GM12878 (cell line): Measurements from ENCODE around the gene C5. TPM values are rescaled to one million over a fixed set of nuclear protein-coding genes. Genes with fewer than 3 reads are reported as not detected.

Source experiments
- ATAC-seq: fragments of 200-7000 bp; cut with Tn5 transposase; 3 replicates; pipeline ENCODE4 v1.9.1; 2020; ENCODE audit warnings: mild to moderate bottlenecking, moderate library complexity
- BruUV-seq: library from RNA; stranded (reverse); fragments of 400-500 nt; replicated peaks from 2 replicates; lab custom pipeline; 2021; lab: Mats Ljungman, UMichigan
- CTCF ChIA-PET: fragments of 300-600 bp; sonication (Branson Sonifier 250); formaldehyde crosslinking; extraction: SDS; loops from one replicate; lab custom pipeline; 2021; ENCODE audit warnings: inconsistent platforms; lab: Yijun Ruan, JAX
- POLR2A ChIA-PET: fragments of 350-600 bp; formaldehyde crosslinking; extraction: SDS; loops from one replicate; lab custom pipeline; 2021; ENCODE audit warnings: inconsistent platforms; lab: Charles Lee
- RAD21 ChIA-PET: fragments of 300-600 bp; sonication (Branson Sonifier 250); formaldehyde crosslinking; loops from one replicate; lab custom pipeline; 2023; ENCODE audit warnings: antibody characterized with exemption; ENCODE audit not compliant: unreplicated experiment; lab: Charles Lee
- SMC1A ChIA-PET: fragments of 300-600 bp; sonication (Branson Sonifier 250); formaldehyde crosslinking; loops from one replicate; lab custom pipeline; 2023; ENCODE audit not compliant: unreplicated experiment, uncharacterized antibody; lab: Charles Lee
- DNase-seq: peaks from one replicate; pipeline ENCODE4 v3.0.0-alpha.2; 2011; ENCODE audit warnings: low read depth, low spot score
- FAIRE-seq: peaks from 3 replicates; lab custom pipeline; 2011; peaks lifted over from hg19 to GRCh38; lab: Jason Lieb, UNC
- H2AFZ ChIP-seq: 2 replicates; pipeline ENCODE4 v1.6.0; 2011; ENCODE audit warnings: low read depth, low read length, control low read depth; ENCODE audit not compliant: control insufficient read depth
- H3K27ac ChIP-seq: 2 replicates; pipeline ENCODE4 v1.5.1; 2011; ENCODE audit warnings: control low read depth; ENCODE audit not compliant: control insufficient read depth, insufficient read depth
- H3K27me3 ChIP-seq, 2 experiments: replicated peaks in 1 of 2; 2 replicates each; pipeline versions ENCODE4 v1.6.0 to v1.6.1; 2011; ENCODE audit warnings: low read length in 1 of 2; ENCODE audit not compliant: control insufficient read depth in 2 of 2, insufficient read depth in 2 of 2
- H3K36me3 ChIP-seq, 2 experiments: 2 replicates each; pipeline ENCODE4 v1.5.1; 2011; ENCODE audit warnings: low read length in 1 of 2; ENCODE audit not compliant: control insufficient read depth in 2 of 2, insufficient read depth in 2 of 2
- H3K4me1 ChIP-seq: 2 replicates; pipeline ENCODE4 v1.6.1; 2011; ENCODE audit warnings: mild to moderate bottlenecking, low read length, moderate library complexity, mixed read lengths; ENCODE audit not compliant: control insufficient read depth, insufficient read depth
- H3K4me2 ChIP-seq: 2 replicates; pipeline ENCODE4 v1.6.0; 2011; ENCODE audit warnings: control low read depth; ENCODE audit not compliant: control insufficient read depth, insufficient read depth
- H3K4me3 ChIP-seq: fragments of 200-600 bp; sonication (generic); 2 replicates; pipeline ENCODE4 v1.5.1; 2016
- H3K79me2 ChIP-seq: 2 replicates; pipeline ENCODE4 v1.6.0; 2011; ENCODE audit warnings: low read length; ENCODE audit not compliant: control insufficient read depth, insufficient read depth
- H3K9ac ChIP-seq: 2 replicates; pipeline ENCODE4 v1.8.0; 2011; ENCODE audit warnings: low read length, control low read depth, mixed read lengths; ENCODE audit not compliant: control insufficient read depth, insufficient read depth
- H3K9me3 ChIP-seq: replicated peaks from 3 replicates; pipeline ENCODE4 v1.5.1; 2011; ENCODE audit warnings: mild to moderate bottlenecking, low read length; ENCODE audit not compliant: control insufficient read depth, insufficient read depth
- H4K20me1 ChIP-seq: 2 replicates; pipeline ENCODE4 v1.6.0; 2011; ENCODE audit not compliant: control insufficient read depth, insufficient read depth
- CREB1 ChIP-seq: IDR thresholded peaks from 2 replicates; pipeline ENCODE4 v1.6.1; 2012; ENCODE audit warnings: low read depth, mild to moderate bottlenecking, inconsistent platforms
- FOS ChIP-seq: IDR thresholded peaks from 3 replicates; pipeline ENCODE4 v1.6.1; 2011; ENCODE audit warnings: borderline replicate concordance; ENCODE audit not compliant: insufficient read length; ENCODE audit errors: extremely low read depth
- GABPA ChIP-seq: IDR thresholded peaks from 2 replicates; pipeline ENCODE4 v1.6.1; 2014; ENCODE audit warnings: antibody characterized with exemption, low read depth, mild to moderate bottlenecking, inconsistent platforms
- GATAD2B ChIP-seq: fragments of 450-650 bp; conservative IDR thresholded peaks from 2 replicates; pipeline ENCODE4 v1.6.1; 2017; ENCODE audit warnings: low read depth, mild to moderate bottlenecking, moderate library complexity
- LARP7 ChIP-seq: fragments of 450-650 bp; IDR thresholded peaks from 2 replicates; pipeline ENCODE4 v1.6.1; 2017; ENCODE audit warnings: mild to moderate bottlenecking
- PML ChIP-seq: IDR thresholded peaks from 2 replicates; pipeline ENCODE4 v1.6.1; 2012; ENCODE audit warnings: low read length, inconsistent platforms
- POLR2A ChIP-seq: IDR thresholded peaks from 2 replicates; pipeline ENCODE4 v1.6.1; 2011; ENCODE audit warnings: low read depth, mild to moderate bottlenecking, low read length
- POLR2AphosphoS2 ChIP-seq: IDR thresholded peaks from 2 replicates; pipeline ENCODE4 v1.6.1; 2011; ENCODE audit warnings: low read depth, mild to moderate bottlenecking, low read length, improper control_type of control experiment, moderate library complexity
- RAD21 ChIP-seq: IDR thresholded peaks from 2 replicates; pipeline ENCODE4 v1.6.1; 2011; ENCODE audit warnings: mild to moderate bottlenecking, low read depth, low read length, moderate library complexity; ENCODE audit not compliant: insufficient read depth
- RAD51 ChIP-seq: fragments of 450-650 bp; IDR thresholded peaks from 2 replicates; pipeline ENCODE4 v1.6.1; 2016; ENCODE audit warnings: moderate library complexity, mild to moderate bottlenecking, inconsistent platforms
- RFX5 ChIP-seq: IDR thresholded peaks from 2 replicates; pipeline ENCODE4 v1.6.1; 2011; ENCODE audit warnings: low read depth, low read length, improper control_type of control experiment
- SP1 ChIP-seq: IDR thresholded peaks from one replicate; pipeline ENCODE4 v1.6.1; 2011; ENCODE audit warnings: low read depth, low read length
- TAF1 ChIP-seq: IDR thresholded peaks from 2 replicates; pipeline ENCODE4 v1.6.1; 2011; ENCODE audit warnings: mild to moderate bottlenecking, low read depth, low read length, borderline replicate concordance
- ZNF217 ChIP-seq: fragments of 450-650 bp; IDR thresholded peaks from 2 replicates; pipeline ENCODE4 v1.6.1; 2017; ENCODE audit warnings: antibody characterized with exemption, mild to moderate bottlenecking
- WGBS: methylation state at CpG from one replicate; pipeline ENCODE4 v1.1.6; 2016; ENCODE audit warnings: low lambda C conversion rate; ENCODE audit not compliant: insufficient replicate concordance, insufficient coverage; ENCODE audit errors: missing lambda C conversion rate; 5-methylcytosine and 5-hydroxymethylcytosine counted together
- in situ Hi-C: fragments of 300-500 bp; cut with MboI; formaldehyde crosslinking; loops from 9 replicates; pipeline ENCODE4 v1.14.3; 2018; ENCODE audit warnings: mixed read lengths
- intact Hi-C: fragments of 100-400 bp; cut with micrococcal nuclease; formaldehyde crosslinking; loops from one replicate; pipeline ENCODE4 v1.14.2; 2022; ENCODE audit not compliant: unreplicated experiment
- polyA plus RNA-seq, 11 experiments: library from polyadenylated mRNA; depleted of rRNA in 4 of 11; unstranded in 6 of 11; stranded (reverse) in 5 of 11; fragments of >200 nt; fragmentation: Nextera tagmentation in 4 of 11; fragmentation: Illumina TruSeq in 1 of 11; extraction: Ambion mirVana in 4 of 11; extraction: Trizol in 1 of 11; gene quantifications; 1 replicate in 1 of 11; 2 replicates in 10 of 11; pipeline versions ENCODE4 v1.2.1 to v1.2.3, GENCODE V29; 2011 to 2016; ENCODE audit warnings: inconsistent platforms in 2 of 11, missing spikeins in 2 of 11, low read depth in 1 of 11
- total RNA-seq, 4 experiments: library from RNA; depleted of rRNA in 3 of 4; stranded (reverse); fragments of >200 nt in 3 of 4; fragmentation: Illumina TruSeq in 1 of 4; extraction: Trizol in 1 of 4; gene quantifications; 2 replicates each; pipeline versions ENCODE4 v1.2.1 to v1.2.3, GENCODE V29; 2013 to 2021
- TF ChIP-seq, protein P1 (sequence below): IDR thresholded peaks from 2 replicates; pipeline ENCODE4 v1.6.1; 2012; ENCODE audit warnings: low read length, inconsistent platforms
- TF ChIP-seq, protein P2 (sequence below): fragments of 450-650 bp; IDR thresholded peaks from 2 replicates; pipeline ENCODE4 v1.6.1; 2017; ENCODE audit warnings: antibody characterized with exemption, mild to moderate bottlenecking, moderate library complexity
- TF ChIP-seq, protein P3 (sequence below): fragments of 450-650 bp; IDR thresholded peaks from 2 replicates; pipeline ENCODE4 v1.6.1; 2016; ENCODE audit warnings: mild to moderate bottlenecking

The C5 gene
- total and polyA plus RNA-seq, 10 of the 15 experiments (the other 5 are each of a cell fraction or from before 2014, with no cell fraction given): 0.39 to 2.2 (median 1.2) TPM

DNA sequence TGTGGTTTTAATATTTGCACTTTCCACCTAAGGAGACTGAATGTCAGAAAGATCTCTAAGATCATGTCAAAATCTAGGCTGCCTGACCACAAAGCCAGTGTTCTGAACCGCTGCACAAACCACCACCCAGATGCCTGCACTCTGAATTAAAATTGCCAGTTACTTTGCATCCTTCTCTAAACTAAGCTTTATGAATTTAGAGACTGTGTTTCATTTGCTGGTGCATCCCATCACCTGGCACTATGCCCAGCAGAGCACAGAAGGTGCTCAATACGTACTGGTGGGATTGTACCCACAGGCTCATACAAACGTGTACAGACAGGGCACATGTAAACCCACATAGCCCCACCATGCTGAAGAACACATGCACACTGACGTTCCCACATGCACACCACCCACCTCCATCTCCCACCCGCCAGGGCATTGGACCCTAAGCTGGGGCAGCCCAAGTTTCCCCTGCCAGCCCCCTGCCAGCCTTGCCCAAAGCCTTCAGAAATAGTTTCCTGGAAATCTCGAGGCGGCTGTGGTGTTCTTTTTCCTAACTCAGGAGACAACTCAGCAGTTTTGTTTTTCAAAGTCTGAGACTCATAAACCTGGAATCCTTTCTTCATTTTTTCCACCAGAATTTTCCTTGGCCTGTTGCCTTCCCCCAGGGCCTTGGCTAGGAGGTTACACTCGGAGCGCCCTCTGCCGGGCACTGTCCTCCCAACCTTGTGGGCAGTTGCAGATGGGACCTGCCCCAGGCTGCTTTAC, 113.9 kb downstream of the C5 start:
- Histone ChIP-seq H3K4me3 (peak overlapping the region; percentile 19; the same call in 1 of the 2 replicates), H3K9ac (peak overlapping the region; percentile 36), H3K4me2 (peak overlapping the region; percentile 70), H3K79me2 (peaks cover 8% of the 10 kb centered on the region), H4K20me1 (no peaks in the 10 kb centered on the region), H3K4me1 (peaks cover 47% of the 10 kb centered on the region), H3K27me3 (no peaks in the 10 kb centered on the region), H3K36me3 (no peaks in the 10 kb centered on the region), H3K9me3 (no peaks in the 10 kb centered on the region), H2AFZ (no peak overlapping the region), H3K27ac (peak overlapping the region; percentile 96)
- peak; percentile 68 for DNase-seq
- intact Hi-C loops (loop anchor here (1.0 to 2.0 kb wide), 3 partner anchors 15 to 180 kb away; no protein-coding TSS in a partner anchor), in situ Hi-C loops (loop anchor here (5.0 kb wide), 2 partner anchors 64 to 179 kb away; no protein-coding TSS in a partner anchor)
- WGBS: 4% methylated on average over 10 of the region's 10 CpGs
- ChIA-PET CTCF (interaction anchor here (0.6 to 11.9 kb wide), 27 partner anchors 9 to 1956 kb away, joined by 3 to 110 read pairs (median 4); partner anchors contain the start of gene TRAF1), POLR2A (interaction anchor here (0.7 to 18.1 kb wide), 4 partner anchors 15 to 219 kb away, joined by 3 to 383 read pairs (median 114); no protein-coding TSS in a partner anchor), RAD21 (interaction anchor here (1.0 to 11.7 kb wide), 8 partner anchors 15 to 180 kb away, joined by 3 to 196 read pairs (median 7); partner anchors contain the start of gene TRAF1), SMC1A (interaction anchor here (1.0 to 26.1 kb wide), 14 partner anchors 7 to 181 kb away, joined by 3 to 522 read pairs (median 8); partner anchors contain the start of genes FBXW2 and TRAF1)
- ATAC-seq: peak; percentile 69
- no TSS peak for BruUV-seq
- FAIRE-seq: peak; percentile 54
- TF ChIP-seq RAD21: peak; percentile 97
- no peak for TF ChIP-seq RFX5
- TF ChIP-seq, protein P1, sequence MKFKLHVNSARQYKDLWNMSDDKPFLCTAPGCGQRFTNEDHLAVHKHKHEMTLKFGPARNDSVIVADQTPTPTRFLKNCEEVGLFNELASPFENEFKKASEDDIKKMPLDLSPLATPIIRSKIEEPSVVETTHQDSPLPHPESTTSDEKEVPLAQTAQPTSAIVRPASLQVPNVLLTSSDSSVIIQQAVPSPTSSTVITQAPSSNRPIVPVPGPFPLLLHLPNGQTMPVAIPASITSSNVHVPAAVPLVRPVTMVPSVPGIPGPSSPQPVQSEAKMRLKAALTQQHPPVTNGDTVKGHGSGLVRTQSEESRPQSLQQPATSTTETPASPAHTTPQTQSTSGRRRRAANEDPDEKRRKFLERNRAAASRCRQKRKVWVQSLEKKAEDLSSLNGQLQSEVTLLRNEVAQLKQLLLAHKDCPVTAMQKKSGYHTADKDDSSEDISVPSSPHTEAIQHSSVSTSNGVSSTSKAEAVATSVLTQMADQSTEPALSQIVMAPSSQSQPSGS: no peak
- TF ChIP-seq PML: no peak
- TF ChIP-seq, protein P2, sequence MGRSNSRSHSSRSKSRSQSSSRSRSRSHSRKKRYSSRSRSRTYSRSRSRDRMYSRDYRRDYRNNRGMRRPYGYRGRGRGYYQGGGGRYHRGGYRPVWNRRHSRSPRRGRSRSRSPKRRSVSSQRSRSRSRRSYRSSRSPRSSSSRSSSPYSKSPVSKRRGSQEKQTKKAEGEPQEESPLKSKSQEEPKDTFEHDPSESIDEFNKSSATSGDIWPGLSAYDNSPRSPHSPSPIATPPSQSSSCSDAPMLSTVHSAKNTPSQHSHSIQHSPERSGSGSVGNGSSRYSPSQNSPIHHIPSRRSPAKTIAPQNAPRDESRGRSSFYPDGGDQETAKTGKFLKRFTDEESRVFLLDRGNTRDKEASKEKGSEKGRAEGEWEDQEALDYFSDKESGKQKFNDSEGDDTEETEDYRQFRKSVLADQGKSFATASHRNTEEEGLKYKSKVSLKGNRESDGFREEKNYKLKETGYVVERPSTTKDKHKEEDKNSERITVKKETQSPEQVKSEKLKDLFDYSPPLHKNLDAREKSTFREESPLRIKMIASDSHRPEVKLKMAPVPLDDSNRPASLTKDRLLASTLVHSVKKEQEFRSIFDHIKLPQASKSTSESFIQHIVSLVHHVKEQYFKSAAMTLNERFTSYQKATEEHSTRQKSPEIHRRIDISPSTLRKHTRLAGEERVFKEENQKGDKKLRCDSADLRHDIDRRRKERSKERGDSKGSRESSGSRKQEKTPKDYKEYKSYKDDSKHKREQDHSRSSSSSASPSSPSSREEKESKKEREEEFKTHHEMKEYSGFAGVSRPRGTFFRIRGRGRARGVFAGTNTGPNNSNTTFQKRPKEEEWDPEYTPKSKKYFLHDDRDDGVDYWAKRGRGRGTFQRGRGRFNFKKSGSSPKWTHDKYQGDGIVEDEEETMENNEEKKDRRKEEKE: no peak
- no peak for TF ChIP-seq RAD51
- no peak for TF ChIP-seq FOS
- TF ChIP-seq GABPA: no peak
- TF ChIP-seq, protein P3, sequence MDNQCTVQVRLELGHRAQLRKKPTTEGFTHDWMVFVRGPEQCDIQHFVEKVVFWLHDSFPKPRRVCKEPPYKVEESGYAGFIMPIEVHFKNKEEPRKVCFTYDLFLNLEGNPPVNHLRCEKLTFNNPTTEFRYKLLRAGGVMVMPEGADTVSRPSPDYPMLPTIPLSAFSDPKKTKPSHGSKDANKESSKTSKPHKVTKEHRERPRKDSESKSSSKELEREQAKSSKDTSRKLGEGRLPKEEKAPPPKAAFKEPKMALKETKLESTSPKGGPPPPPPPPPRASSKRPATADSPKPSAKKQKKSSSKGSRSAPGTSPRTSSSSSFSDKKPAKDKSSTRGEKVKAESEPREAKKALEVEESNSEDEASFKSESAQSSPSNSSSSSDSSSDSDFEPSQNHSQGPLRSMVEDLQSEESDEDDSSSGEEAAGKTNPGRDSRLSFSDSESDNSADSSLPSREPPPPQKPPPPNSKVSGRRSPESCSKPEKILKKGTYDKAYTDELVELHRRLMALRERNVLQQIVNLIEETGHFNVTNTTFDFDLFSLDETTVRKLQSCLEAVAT: peak; percentile 45; the same call in 1 of the 2 replicates
- no peak; the same call in 1 of the 2 replicates for TF ChIP-seq GATAD2B
- no peak for TF ChIP-seq CREB1
- no peak for TF ChIP-seq SP1
- no peak for TF ChIP-seq POLR2AphosphoS2
- TF ChIP-seq POLR2A: no peak
- no peak for TF ChIP-seq TAF1
- no peak; the same call in 1 of the 2 replicates for TF ChIP-seq LARP7
- no peak for TF ChIP-seq ZNF217
